ENCODE data around the gene DDX20.
A peak's percentile ranks its signal among the peaks of the same experiment; 100 is the strongest.

Gene DDX20

DNA sequence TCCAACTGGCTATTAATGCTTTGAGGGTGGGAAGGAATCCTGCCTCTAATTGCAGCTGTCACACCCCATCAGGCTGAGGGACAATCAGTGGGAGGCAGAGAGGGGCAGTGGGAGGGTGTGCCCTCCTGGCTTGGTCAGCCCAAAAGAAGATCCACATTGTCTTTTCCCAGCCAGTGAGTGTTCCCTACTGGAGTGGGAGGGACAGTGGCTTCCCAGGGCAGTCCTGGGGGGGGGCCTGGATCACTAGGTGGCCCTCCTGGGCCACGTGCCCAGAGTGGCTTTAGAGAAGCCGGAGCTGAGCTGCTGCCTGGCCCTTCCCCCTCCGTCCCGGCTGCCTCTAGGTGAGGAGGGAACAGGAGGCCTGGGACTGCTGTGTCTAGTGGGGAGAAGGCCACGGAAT is 30.5 kb upstream of the DDX20 start:
- TF ChIP-seq, protein P1, sequence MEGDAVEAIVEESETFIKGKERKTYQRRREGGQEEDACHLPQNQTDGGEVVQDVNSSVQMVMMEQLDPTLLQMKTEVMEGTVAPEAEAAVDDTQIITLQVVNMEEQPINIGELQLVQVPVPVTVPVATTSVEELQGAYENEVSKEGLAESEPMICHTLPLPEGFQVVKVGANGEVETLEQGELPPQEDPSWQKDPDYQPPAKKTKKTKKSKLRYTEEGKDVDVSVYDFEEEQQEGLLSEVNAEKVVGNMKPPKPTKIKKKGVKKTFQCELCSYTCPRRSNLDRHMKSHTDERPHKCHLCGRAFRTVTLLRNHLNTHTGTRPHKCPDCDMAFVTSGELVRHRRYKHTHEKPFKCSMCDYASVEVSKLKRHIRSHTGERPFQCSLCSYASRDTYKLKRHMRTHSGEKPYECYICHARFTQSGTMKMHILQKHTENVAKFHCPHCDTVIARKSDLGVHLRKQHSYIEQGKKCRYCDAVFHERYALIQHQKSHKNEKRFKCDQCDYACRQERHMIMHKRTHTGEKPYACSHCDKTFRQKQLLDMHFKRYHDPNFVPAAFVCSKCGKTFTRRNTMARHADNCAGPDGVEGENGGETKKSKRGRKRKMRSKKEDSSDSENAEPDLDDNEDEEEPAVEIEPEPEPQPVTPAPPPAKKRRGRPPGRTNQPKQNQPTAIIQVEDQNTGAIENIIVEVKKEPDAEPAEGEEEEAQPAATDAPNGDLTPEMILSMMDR (conservative IDR thresholded peaks at IDR 0.05; ENCODE audit: low read depth): no peak
- peak overlapping the region; percentile 42 for H3K27ac ChIP-seq
- POLR2A ChIA-PET (ENCODE audit: low non-redundant PET): no interaction called here
- DNase-seq (ENCODE audit: low spot score): no peak
- CTCF ChIA-PET: interaction anchor here (0.8 to 1.2 kb wide), 2 partner anchors 22 to 243 kb away, joined by 3 to 4 read pairs; no protein-coding TSS in a partner anchor

DNA sequence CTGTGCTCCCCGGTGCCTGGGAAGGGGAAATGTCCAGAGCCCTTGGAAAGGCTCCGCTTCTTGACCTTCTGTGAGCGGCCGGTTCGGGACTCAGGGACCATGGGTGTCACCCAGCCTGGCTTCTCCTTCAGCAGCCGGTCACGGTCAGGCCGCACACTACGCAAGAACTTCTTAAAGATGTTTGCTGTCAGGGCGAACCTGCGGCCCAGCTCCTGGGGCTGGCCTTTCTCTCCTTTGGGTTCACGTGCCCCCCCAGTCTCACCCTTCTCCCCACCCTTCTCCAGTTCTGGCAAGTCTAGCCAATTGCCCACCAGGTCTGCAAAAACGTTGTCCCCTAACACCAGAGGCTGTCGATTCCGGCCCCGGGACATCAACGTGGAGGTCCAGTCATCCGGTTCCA is 28.6 kb upstream of the DDX20 start:
- TF ChIP-seq, protein P1 (conservative IDR thresholded peaks at IDR 0.05; ENCODE audit: low read depth): no peak
- no peak overlapping the region for H3K27ac ChIP-seq
- CTCF ChIA-PET: interaction anchor here (0.6 kb wide), 1 partner anchor 1054 kb away, joined by 3 read pairs; no protein-coding TSS in a partner anchor
- POLR2A ChIA-PET (ENCODE audit: low non-redundant PET): no interaction called here
- no peak for DNase-seq (ENCODE audit: low spot score)

DNA sequence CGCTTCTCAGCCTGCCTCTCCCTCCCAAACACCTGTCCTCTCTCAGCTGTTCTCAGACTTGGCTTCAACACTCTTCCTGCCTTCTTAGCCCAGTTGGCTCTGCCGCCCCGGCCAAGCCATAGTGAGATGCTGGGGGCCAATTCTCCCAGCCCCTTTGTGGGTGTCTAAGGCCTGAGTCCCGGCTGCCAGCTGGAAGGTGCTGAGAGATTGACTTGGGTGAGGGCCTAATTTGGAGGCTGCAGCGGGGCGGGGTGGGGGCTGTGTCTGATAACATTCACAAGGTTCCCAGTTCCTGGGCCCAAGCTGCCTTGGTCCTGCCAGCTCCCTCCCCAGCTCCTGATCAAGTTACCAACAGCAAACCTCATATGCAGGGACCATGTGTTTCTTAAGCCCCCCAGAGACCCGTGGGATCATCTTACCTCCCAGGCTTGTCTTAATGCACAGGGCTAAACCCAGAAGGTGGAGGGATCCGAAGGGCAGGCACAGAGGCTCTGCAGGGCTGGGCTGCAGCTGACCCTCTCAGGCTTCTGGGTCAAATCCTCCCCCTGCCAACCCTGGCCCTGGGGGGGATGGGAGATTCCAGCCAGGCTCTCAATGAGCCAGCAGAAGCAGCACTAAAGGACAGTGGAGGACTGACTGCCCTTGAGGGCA is 26.3 kb upstream of the DDX20 start:
- POLR2A ChIA-PET (ENCODE audit: low non-redundant PET): no interaction called here
- TF ChIP-seq, protein P1 (conservative IDR thresholded peaks at IDR 0.05; ENCODE audit: low read depth): no peak
- H3K27ac ChIP-seq: peak overlapping the region; percentile 7
- CTCF ChIA-PET: interaction anchor here (0.6 to 0.8 kb wide), 3 partner anchors 15 to 1280 kb away, joined by 3 to 6 read pairs (median 3); no protein-coding TSS in a partner anchor
- DNase-seq (ENCODE audit: low spot score): no peak

DNA sequence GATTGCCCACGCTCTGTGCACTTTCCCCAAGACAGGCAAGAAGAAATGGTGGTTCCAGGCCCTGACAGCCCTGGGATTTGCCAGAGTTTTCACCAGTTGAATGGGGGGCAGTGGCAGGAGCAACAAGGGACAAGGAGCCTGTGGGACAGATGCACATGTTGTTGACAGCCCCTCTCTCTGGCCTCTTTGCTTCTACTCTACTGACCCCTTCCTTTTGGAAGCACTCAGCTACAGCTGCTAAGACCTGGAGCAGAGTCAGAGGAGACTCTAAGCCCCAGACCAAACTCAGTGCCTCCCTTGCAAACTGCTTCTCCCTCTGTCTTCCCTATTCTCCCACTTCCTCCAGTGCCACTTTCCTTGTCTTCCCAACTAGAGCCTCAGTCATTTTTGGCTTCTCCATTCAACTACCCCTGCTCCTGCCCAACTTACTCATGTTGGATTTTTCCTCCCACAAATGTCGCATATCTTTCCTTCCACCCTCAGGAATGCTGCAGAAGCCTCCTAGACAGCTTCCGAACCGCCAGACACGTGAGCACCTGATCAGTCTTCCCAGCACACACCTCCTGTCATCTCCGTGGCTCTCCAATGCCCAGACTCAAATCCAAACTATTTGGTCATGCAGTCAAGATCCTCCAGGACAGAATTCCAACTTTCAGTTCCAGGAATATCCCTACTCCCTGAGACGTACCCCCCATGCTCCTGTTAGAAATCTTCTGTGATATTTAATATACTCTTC is 25.6 kb upstream of the DDX20 start:
- TF ChIP-seq, protein P1 (conservative IDR thresholded peaks at IDR 0.05; ENCODE audit: low read depth): no peak
- CTCF ChIA-PET: interaction anchor here (1.0 kb wide), 1 partner anchor 16 kb away, joined by 4 read pairs; no protein-coding TSS in a partner anchor
- DNase-seq (ENCODE audit: low spot score): no peak
- H3K27ac ChIP-seq: peak overlapping the region; percentile 7; the same call in 1 of the 2 replicates
- POLR2A ChIA-PET (ENCODE audit: low non-redundant PET): no interaction called here

DNA sequence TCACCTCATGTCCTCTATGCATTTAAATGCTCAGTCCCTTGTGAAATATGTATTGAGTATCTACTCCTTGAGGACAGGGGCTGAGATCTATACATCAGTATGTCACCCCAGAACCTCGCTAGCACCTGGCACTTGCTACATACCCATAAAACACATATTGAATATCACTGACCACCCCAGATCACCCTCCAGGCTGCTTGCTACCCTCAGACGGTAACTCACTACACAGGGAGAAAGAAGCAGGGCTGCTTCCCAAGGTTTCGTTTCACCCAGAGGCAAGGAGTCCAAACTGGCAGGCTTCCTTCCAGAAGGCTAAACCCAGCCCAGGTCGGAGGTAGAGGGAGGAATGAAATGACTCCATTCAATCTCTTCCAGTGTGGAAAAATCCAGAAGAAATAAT is 25.0 kb upstream of the DDX20 start:
- no peak for DNase-seq (ENCODE audit: low spot score)
- ChIA-PET POLR2A (ENCODE audit: low non-redundant PET) (no interaction called here), CTCF (interaction anchor here (1.0 kb wide), 1 partner anchor 16 kb away, joined by 4 read pairs; no protein-coding TSS in a partner anchor)
- TF ChIP-seq, protein P1 (conservative IDR thresholded peaks at IDR 0.05; ENCODE audit: low read depth): no peak
- no peak overlapping the region for H3K27ac ChIP-seq

DNA sequence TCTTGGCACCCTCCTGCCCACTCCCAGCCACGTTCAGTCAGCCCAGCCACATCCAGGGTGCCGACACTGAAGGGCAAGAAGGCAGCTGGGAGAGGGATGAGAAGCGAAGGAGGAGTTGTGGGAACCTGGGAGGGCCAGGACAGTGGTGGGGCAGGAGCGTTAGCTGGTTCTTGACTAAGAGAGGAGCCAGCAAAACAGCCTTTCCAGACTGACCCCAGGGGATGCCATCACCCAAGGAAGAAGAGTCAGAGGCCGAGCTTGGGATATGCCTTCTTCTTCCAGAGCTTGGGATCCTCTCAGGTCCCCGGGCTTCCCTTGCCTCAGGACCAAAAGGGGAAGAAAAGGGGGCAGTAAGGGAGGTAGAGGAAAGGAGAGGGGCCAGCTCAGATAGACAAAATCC is 23.7 kb upstream of the DDX20 start:
- TF ChIP-seq, protein P1 (conservative IDR thresholded peaks at IDR 0.05; ENCODE audit: low read depth): no peak
- no peak for DNase-seq (ENCODE audit: low spot score)
- ChIA-PET CTCF (interaction anchor here (0.7 to 1.1 kb wide), 2 partner anchors 17 to 28 kb away, joined by 3 to 4 read pairs; no protein-coding TSS in a partner anchor), POLR2A (ENCODE audit: low non-redundant PET) (no interaction called here)
- no peak overlapping the region for H3K27ac ChIP-seq

Data from RWPE1 (cell line).